Measurements from ENCODE around the gene TXK.

TXK gene

DNA sequence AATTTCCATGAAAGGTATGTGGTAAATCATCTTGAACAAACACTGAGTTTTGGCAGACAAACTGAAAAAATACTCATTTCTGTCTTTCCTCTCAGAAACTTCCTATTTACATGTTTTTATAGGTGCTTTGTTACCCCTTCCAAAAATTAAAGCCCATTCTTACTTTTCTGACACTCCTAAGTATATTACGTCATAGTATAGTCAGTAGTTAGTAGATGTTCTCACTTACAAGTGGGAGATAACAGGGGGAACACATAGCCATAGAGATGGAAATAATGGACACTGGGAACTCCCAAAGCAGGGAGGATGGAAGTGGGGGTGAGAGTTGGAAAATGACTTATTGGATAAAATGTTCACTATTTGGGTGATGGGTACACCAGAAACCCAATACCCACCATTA is 28.8 kb downstream of the TXK start:
- H3K4me1 ChIP-seq (ENCODE audit: control insufficient read depth, insufficient read depth, low read length, unreplicated experiment) = peaks cover 6% of the 10 kb centered on the region
- no peak overlapping the region for H3K4me3 ChIP-seq (ENCODE audit: low read depth, low read length)
- no peaks in the 10 kb centered on the region for H3K36me3 ChIP-seq (ENCODE audit: insufficient read depth, low read length)
- H3K27me3 ChIP-seq (ENCODE audit: insufficient read depth, low read length) = no peaks in the 10 kb centered on the region
- no peaks in the 10 kb centered on the region for H3K79me2 ChIP-seq (ENCODE audit: control insufficient read depth, insufficient read depth, low read length, unreplicated experiment)
- no peak overlapping the region for H3K27ac ChIP-seq (ENCODE audit: low read depth, low read length)
- no peak overlapping the region for H2AFZ ChIP-seq (ENCODE audit: low read length, unreplicated experiment)

DNA sequence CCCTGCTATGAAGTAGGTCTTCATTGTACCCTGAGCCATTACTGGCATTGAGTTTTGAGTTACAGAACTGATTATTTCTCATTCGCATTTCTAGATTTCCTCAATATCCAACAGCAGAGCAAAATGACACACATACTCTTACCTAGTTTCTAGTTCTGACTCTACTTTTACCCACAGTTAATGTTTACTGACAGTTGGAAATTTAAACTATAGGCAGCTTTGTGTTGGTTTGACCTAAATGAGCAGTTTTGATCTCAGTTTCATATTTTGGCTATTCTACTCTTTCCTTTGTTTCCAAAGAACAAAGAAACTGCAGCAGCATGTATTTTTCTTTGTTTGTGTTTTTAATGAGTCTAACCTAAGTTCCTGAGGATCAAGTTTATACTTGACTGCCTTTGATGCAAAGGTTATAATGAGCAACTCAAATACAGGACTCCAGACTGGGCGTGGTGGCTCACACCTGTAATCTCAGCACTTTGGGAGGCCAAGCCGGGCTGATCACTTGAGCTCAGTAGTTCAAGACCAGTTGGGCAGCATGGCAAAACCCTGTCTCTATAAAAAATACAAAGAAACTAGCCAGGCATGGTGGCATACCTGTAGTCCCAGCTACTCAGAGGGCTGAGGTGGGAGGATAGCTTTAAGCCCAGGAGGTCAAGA is 30.4 kb downstream of the TXK start:
- H3K36me3 ChIP-seq (ENCODE audit: insufficient read depth, low read length) = no peaks in the 10 kb centered on the region
- H3K27ac ChIP-seq (ENCODE audit: low read depth, low read length) = no peak overlapping the region
- H2AFZ ChIP-seq (ENCODE audit: low read length, unreplicated experiment) = no peak overlapping the region
- H3K4me1 ChIP-seq (ENCODE audit: control insufficient read depth, insufficient read depth, low read length, unreplicated experiment) = no peaks in the 10 kb centered on the region
- no peak overlapping the region for H3K4me3 ChIP-seq (ENCODE audit: low read depth, low read length)
- H3K27me3 ChIP-seq (ENCODE audit: insufficient read depth, low read length) = no peaks in the 10 kb centered on the region
- H3K79me2 ChIP-seq (ENCODE audit: control insufficient read depth, insufficient read depth, low read length, unreplicated experiment) = no peaks in the 10 kb centered on the region

DNA sequence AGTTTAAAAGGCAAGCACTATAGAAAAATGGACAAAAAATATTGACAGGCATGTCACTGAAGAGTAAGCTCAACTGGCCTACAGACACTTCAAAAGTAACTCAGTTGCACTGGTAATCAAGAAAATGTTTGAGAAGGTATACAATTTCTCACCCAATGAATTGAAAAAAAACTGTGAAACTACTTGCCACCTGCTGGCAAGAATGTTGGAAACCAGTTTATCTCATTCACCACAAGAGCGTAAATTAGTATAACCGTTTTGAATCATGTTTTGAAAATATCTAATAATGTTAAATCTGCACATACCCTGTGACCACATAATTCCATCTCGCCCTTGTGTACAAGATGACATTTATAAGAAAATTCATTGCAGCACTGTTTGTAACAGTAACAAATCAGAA is 31.7 kb downstream of the TXK start:
- no peak overlapping the region for H3K27ac ChIP-seq (ENCODE audit: low read depth, low read length)
- H3K36me3 ChIP-seq (ENCODE audit: insufficient read depth, low read length) = no peaks in the 10 kb centered on the region
- no peak overlapping the region for H2AFZ ChIP-seq (ENCODE audit: low read length, unreplicated experiment)
- H3K4me3 ChIP-seq (ENCODE audit: low read depth, low read length) = no peak overlapping the region
- no peaks in the 10 kb centered on the region for H3K79me2 ChIP-seq (ENCODE audit: control insufficient read depth, insufficient read depth, low read length, unreplicated experiment)
- no peaks in the 10 kb centered on the region for H3K4me1 ChIP-seq (ENCODE audit: control insufficient read depth, insufficient read depth, low read length, unreplicated experiment)
- no peaks in the 10 kb centered on the region for H3K27me3 ChIP-seq (ENCODE audit: insufficient read depth, low read length)

DNA sequence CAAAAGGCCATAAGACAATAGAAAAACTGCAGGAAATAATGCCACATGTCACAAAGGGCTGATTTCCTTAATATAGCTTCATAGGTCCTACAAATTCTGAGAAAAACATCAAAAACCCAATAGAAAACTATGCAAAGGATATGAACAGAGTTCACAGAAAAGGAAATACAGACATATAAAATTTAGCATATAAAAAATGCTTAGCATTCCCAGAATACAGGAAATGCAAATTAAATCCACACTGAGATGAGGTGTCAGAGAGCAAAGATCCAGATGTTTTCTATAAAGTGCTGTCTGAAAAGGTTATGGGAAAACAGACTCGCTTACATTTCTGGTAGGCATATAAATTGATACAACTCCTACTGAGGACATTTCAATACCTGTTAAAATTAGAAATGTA is 33.8 kb downstream of the TXK start:
- Histone ChIP-seq H3K4me1 (ENCODE audit: control insufficient read depth, insufficient read depth, low read length, unreplicated experiment) (no peaks in the 10 kb centered on the region), H3K27ac (ENCODE audit: low read depth, low read length) (no peak overlapping the region), H3K36me3 (ENCODE audit: insufficient read depth, low read length) (no peaks in the 10 kb centered on the region), H3K79me2 (ENCODE audit: control insufficient read depth, insufficient read depth, low read length, unreplicated experiment) (no peaks in the 10 kb centered on the region), H3K4me3 (ENCODE audit: low read depth, low read length) (no peak overlapping the region), H2AFZ (ENCODE audit: low read length, unreplicated experiment) (no peak overlapping the region), H3K27me3 (ENCODE audit: insufficient read depth, low read length) (no peaks in the 10 kb centered on the region)

DNA sequence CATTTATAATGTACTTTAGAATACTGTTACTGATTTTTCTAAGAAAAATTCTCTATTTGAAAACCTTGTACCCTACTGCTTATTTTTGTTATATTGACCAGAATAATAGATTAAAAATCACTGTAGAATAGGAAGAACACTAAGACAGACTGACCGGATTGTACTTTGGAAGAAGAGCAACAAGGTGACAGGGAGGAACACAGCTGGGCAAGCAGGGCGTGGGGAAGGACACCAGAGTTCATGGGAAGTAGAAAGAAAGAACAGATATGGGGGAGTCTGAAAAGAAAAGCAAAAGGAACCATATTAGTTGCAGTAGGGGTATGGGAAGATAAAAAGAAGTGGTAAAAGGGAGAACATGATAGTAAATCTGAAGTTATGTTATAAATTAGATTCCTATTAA is 38.6 kb downstream of the TXK start:
- Histone ChIP-seq H3K4me3 (ENCODE audit: low read depth, low read length) (no peak overlapping the region), H3K27ac (ENCODE audit: low read depth, low read length) (no peak overlapping the region), H2AFZ (ENCODE audit: low read length, unreplicated experiment) (no peak overlapping the region), H3K4me1 (ENCODE audit: control insufficient read depth, insufficient read depth, low read length, unreplicated experiment) (peaks cover 12% of the 10 kb centered on the region), H3K36me3 (ENCODE audit: insufficient read depth, low read length) (no peaks in the 10 kb centered on the region), H3K27me3 (ENCODE audit: insufficient read depth, low read length) (no peaks in the 10 kb centered on the region), H3K79me2 (ENCODE audit: control insufficient read depth, insufficient read depth, low read length, unreplicated experiment) (no peaks in the 10 kb centered on the region)

DNA sequence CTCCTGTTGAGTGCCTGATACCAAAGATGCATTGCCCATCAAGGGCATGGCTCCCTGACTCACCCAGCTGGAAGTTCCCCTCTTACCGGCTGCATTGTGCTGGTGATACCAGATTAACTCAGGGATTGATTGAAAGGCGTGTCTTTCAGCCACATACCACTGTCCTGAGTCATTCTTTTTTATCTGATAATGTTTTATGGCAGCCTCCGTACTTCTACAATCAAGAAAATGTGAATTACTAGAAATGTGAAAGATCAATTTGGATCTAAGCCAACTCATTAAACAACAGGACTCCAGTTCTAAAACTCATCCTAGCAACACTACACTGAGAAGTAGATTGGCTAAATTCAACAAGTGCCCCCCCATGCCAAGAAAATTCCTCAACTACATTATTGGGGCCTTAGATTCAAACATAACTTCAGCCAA is 40.0 kb downstream of the TXK start:
- H3K79me2 ChIP-seq (ENCODE audit: control insufficient read depth, insufficient read depth, low read length, unreplicated experiment) = no peaks in the 10 kb centered on the region
- H2AFZ ChIP-seq (ENCODE audit: low read length, unreplicated experiment) = no peak overlapping the region
- no peaks in the 10 kb centered on the region for H3K27me3 ChIP-seq (ENCODE audit: insufficient read depth, low read length)
- H3K4me3 ChIP-seq (ENCODE audit: low read depth, low read length) = no peak overlapping the region
- peaks cover 12% of the 10 kb centered on the region for H3K4me1 ChIP-seq (ENCODE audit: control insufficient read depth, insufficient read depth, low read length, unreplicated experiment)
- no peak overlapping the region for H3K27ac ChIP-seq (ENCODE audit: low read depth, low read length)
- no peaks in the 10 kb centered on the region for H3K36me3 ChIP-seq (ENCODE audit: insufficient read depth, low read length)

DNA sequence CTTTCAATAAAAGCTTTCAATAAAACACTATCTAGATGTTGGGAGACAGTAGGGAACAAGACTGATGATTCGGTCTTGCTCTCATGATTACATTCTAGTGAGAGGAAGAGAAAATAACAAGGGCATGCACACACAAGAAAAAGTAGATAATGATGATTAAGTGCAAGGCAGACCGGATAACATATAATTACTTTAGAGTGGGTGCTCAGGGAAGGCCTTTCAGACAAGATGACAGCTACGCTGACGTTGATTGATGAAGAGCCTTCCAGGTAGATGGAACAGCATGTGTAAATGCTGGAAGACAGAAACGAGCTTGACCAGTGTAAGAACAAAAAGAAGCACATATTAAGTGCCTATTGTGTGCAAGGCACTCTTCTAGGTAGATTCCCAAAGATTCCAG is 43.4 kb downstream of the TXK start:
- Histone ChIP-seq H2AFZ (ENCODE audit: low read length, unreplicated experiment) (no peak overlapping the region), H3K36me3 (ENCODE audit: insufficient read depth, low read length) (no peaks in the 10 kb centered on the region), H3K27me3 (ENCODE audit: insufficient read depth, low read length) (no peaks in the 10 kb centered on the region), H3K27ac (ENCODE audit: low read depth, low read length) (no peak overlapping the region), H3K4me3 (ENCODE audit: low read depth, low read length) (no peak overlapping the region), H3K79me2 (ENCODE audit: control insufficient read depth, insufficient read depth, low read length, unreplicated experiment) (no peaks in the 10 kb centered on the region), H3K4me1 (ENCODE audit: control insufficient read depth, insufficient read depth, low read length, unreplicated experiment) (peaks cover 12% of the 10 kb centered on the region)

DNA sequence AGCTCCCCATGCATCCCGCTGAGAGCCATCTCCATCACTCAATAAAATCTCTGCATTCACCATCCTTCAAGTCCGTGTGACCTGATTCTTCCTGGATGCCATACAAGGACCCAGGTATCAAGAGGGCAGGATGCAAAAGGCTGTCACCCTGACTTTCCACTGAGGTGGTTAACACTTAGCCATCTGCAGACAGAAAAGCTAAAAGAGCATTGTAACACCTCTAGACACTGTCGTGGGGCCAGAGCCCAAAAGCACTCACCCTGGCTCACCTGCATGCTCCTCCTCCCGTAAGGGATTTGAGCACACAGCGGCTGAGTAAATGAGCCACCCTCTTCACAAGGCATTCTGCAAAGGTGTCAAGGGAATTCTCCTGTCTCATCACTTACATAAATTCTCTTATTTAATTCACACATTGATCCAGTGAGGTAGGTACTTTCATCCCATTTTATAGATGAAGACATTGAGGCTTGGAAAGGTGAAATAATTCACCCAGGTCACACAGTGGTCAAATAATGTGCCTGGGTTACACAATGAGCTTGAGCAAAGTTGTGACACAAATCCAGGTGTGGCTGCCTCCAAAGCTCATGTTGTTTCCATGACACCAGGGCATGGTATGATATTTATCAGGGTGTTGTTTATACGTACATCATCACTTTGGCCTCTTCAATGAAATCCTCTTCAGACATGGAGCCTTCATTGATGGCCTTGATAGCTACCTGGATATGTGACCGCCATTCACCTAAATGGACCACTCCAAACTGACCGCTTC is 48.0 kb downstream of the TXK start:
- Histone ChIP-seq H3K36me3 (ENCODE audit: insufficient read depth, low read length) (no peaks in the 10 kb centered on the region), H3K4me1 (ENCODE audit: control insufficient read depth, insufficient read depth, low read length, unreplicated experiment) (peaks cover 7% of the 10 kb centered on the region), H3K4me3 (ENCODE audit: low read depth, low read length) (no peak overlapping the region), H3K27ac (ENCODE audit: low read depth, low read length) (no peak overlapping the region), H2AFZ (ENCODE audit: low read length, unreplicated experiment) (no peak overlapping the region), H3K79me2 (ENCODE audit: control insufficient read depth, insufficient read depth, low read length, unreplicated experiment) (no peaks in the 10 kb centered on the region), H3K27me3 (ENCODE audit: insufficient read depth, low read length) (no peaks in the 10 kb centered on the region)

DNA sequence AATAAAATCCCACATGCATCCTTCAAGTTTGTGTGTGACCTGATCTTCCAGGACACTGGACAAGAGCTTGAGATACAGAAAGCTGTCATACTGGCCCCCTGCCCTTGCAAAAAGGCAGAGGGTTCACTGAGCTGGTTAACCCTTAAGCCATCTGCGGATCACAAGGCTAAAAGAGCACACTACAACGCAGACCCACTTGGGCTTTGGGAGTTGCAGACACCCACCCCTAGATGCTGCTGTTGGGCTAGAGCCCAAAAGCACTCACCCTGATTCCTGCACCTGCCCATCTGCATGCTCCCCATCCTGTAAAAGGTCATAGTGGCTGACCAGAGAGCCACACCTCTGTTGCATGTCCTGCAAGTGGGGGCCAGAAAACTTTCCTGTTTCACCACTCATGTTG is 51.1 kb downstream of the TXK start:
- Histone ChIP-seq H2AFZ (ENCODE audit: low read length, unreplicated experiment) (no peak overlapping the region), H3K4me1 (ENCODE audit: control insufficient read depth, insufficient read depth, low read length, unreplicated experiment) (peaks cover 25% of the 10 kb centered on the region), H3K79me2 (ENCODE audit: control insufficient read depth, insufficient read depth, low read length, unreplicated experiment) (no peaks in the 10 kb centered on the region)

DNA sequence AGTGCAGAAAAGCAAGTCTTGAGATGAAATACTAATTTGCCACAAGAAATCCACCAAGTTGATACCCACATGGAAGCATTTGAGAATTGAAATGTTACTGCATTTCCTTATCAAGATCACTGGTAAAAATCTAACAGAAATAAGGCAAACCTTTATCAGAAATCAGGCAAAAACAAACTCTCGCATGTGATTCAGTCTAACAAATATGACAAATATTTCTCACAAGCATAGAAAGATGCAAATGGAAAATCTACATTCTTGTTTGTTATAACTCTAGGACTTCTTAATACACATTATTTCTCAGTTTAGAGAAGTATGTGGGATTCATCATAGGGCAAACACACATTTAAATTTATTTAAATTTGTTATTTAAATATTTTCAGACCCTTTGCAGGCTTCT is 52.9 kb downstream of the TXK start:
- Histone ChIP-seq H3K27ac (ENCODE audit: low read depth, low read length) (no peak overlapping the region), H3K79me2 (ENCODE audit: control insufficient read depth, insufficient read depth, low read length, unreplicated experiment) (no peaks in the 10 kb centered on the region), H3K4me3 (ENCODE audit: low read depth, low read length) (no peak overlapping the region), H3K36me3 (ENCODE audit: insufficient read depth, low read length) (no peaks in the 10 kb centered on the region), H3K4me1 (ENCODE audit: control insufficient read depth, insufficient read depth, low read length, unreplicated experiment) (peaks cover 25% of the 10 kb centered on the region), H2AFZ (ENCODE audit: low read length, unreplicated experiment) (no peak overlapping the region), H3K27me3 (ENCODE audit: insufficient read depth, low read length) (no peaks in the 10 kb centered on the region)

More for the DNA sequence above, 51.1 kb downstream of the TXK start:
- Histone ChIP-seq H3K27ac (ENCODE audit: low read depth, low read length) (no peak overlapping the region), H3K27me3 (ENCODE audit: insufficient read depth, low read length) (no peaks in the 10 kb centered on the region), H3K36me3 (ENCODE audit: insufficient read depth, low read length) (no peaks in the 10 kb centered on the region), H3K4me3 (ENCODE audit: low read depth, low read length) (no peak overlapping the region)

DNA sequence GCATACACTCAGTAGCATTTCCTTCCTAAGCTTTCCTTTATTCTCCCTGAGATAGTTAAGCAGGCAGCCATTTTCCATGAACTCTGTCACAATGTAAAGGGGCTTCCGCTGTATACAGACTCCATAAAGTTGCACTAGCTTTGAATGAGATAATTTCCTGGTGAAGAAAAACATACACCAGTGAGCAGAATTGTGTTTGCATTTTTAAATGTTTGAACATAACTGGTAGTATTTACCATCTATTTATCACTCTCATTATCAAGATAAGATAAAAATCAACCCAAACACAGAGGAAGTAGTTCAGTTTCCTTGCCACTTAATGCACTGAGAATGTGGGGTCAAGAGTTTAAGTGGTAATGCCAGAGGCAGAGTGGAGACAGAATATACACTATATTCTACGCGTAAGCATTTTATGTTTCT is 54.1 kb downstream of the TXK start:
- Histone ChIP-seq H3K36me3 (ENCODE audit: insufficient read depth, low read length) (no peaks in the 10 kb centered on the region), H2AFZ (ENCODE audit: low read length, unreplicated experiment) (no peak overlapping the region), H3K79me2 (ENCODE audit: control insufficient read depth, insufficient read depth, low read length, unreplicated experiment) (no peaks in the 10 kb centered on the region), H3K4me1 (ENCODE audit: control insufficient read depth, insufficient read depth, low read length, unreplicated experiment) (peaks cover 25% of the 10 kb centered on the region), H3K4me3 (ENCODE audit: low read depth, low read length) (peak overlapping the region; percentile 20; the same call in 1 of the 2 replicates), H3K27ac (ENCODE audit: low read depth, low read length) (peak overlapping the region; percentile 31; the same call in 1 of the 2 replicates), H3K27me3 (ENCODE audit: insufficient read depth, low read length) (no peaks in the 10 kb centered on the region)

All from ACC112 (cell line).